Stimulated activated CD8-positive, alpha-beta memory T cell treated with anti-CD3 and anti-CD28 coated beads, Interleukin-15, amount 100 ng/mL, for 4 hours (primary cell): Measurements from ENCODE around the gene TREML1.

Experiments used
- DNase-seq, 2 donors: peaks; one replicate each; pipeline ENCODE4 v3.0.0-alpha.2; 2020; ENCODE audit warnings: low read depth in 2 of 2

TREML1 gene

GRCh38 chr6:41179163-41179562 lies 25.0 kb upstream of the TREML1 start:
- DNase-seq, result no peak

GRCh38 chr6:41177695-41178094 lies 23.5 kb upstream of the TREML1 start:
- DNase-seq, result no peak

GRCh38 chr6:41177287-41177686 lies 23.1 kb upstream of the TREML1 start:
- no peak for DNase-seq

GRCh38 chr6:41176189-41176588 lies 22.0 kb upstream of the TREML1 start:
- DNase-seq, result no peak

- DNase-seq, result no peak
Observed at GRCh38 chr6:41175084-41175483, 20.9 kb upstream of the TREML1 start.

- no peak for DNase-seq
Observed at GRCh38 chr6:41174610-41175009, 20.5 kb upstream of the TREML1 start.

- DNase-seq, result no peak
Observed at GRCh38 chr6:41171908-41172307, 17.8 kb upstream of the TREML1 start.

GRCh38 chr6:41170547-41171160 lies 16.5 kb upstream of the TREML1 start:
- DNase-seq, result no peak

- no peak for DNase-seq
Observed at GRCh38 chr6:41167173-41167963, 13.2 kb upstream of the TREML1 start.

- no peak for DNase-seq
Observed at GRCh38 chr6:41164551-41165120, 10.5 kb upstream of the TREML1 start.

GRCh38 chr6:41163419-41163717 lies 9.2 kb upstream of the TREML1 start:
- no peak for DNase-seq

- DNase-seq, result no peak
Observed at GRCh38 chr6:41162687-41163418, 8.7 kb upstream of the TREML1 start, which contains the start of gene TREM2. TREM2 (minus strand) TSS chr6:41163116; CDS start chr6:41163082, 34 bp downstream.

- no peak for DNase-seq
Observed at GRCh38 chr6:41161851-41162552, 7.9 kb upstream of the TREML1 start.

- DNase-seq, result no peak
Observed at GRCh38 chr6:41161380-41161779, 7.2 kb upstream of the TREML1 start.

GRCh38 chr6:41160933-41161332 lies 6.8 kb upstream of the TREML1 start:
- no peak for DNase-seq

- DNase-seq, result no peak
Observed at GRCh38 chr6:41159415-41160082, 5.4 kb upstream of the TREML1 start.

- no peak for DNase-seq
Observed at GRCh38 chr6:41157323-41157722, 3.2 kb upstream of the TREML1 start.

GRCh38 chr6:41156771-41157170 lies 2.6 kb upstream of the TREML1 start:
- DNase-seq, result no peak

GRCh38 chr6:41156001-41156400 lies 1.9 kb upstream of the TREML1 start:
- no peak for DNase-seq

- DNase-seq, result no peak
Observed at GRCh38 chr6:41155132-41155805, 1.1 kb upstream of the TREML1 start.

- DNase-seq, result no peak
Observed at GRCh38 chr6:41153451-41153850, 696 bp downstream of the TREML1 start.
